Transverse colon (tissue), 4 donors: ENCODE measurements around the gene PVRIG.

Experiments
- EP300 ChIP-seq: sonication (generic); formaldehyde crosslinking; IDR thresholded peaks from one replicate; pipeline ENCODE4 v1.6.1; 2017; ENCODE audit warnings: antibody characterized with exemption, low read depth
- POLR2A ChIP-seq: fragments of 450-650 bp; IDR thresholded peaks from one replicate; pipeline ENCODE4 v1.6.1; 2016; ENCODE audit warnings: antibody characterized with exemption, mild to moderate bottlenecking, moderate library complexity
- POLR2AphosphoS5 ChIP-seq, 3 donors: sonication (generic); formaldehyde crosslinking; IDR thresholded peaks; one replicate each; pipeline ENCODE4 v1.6.1; 2016; ENCODE audit warnings: antibody characterized with exemption in 3 of 3
- TF ChIP-seq, protein P1 (sequence below), 5 experiments: fragments of 200-600 bp in 3 of 5; fragments of 450-650 bp in 2 of 5; sonication (generic) in 3 of 5; IDR thresholded peaks; 1 replicate in 2 of 5; 2 replicates in 3 of 5; pipeline ENCODE4 v1.5.1; 2016 to 2017; ENCODE audit warnings: antibody characterized with exemption in 5 of 5, inconsistent platforms in 3 of 5, mild to moderate bottlenecking in 2 of 5, moderate library complexity in 1 of 5

DNA sequence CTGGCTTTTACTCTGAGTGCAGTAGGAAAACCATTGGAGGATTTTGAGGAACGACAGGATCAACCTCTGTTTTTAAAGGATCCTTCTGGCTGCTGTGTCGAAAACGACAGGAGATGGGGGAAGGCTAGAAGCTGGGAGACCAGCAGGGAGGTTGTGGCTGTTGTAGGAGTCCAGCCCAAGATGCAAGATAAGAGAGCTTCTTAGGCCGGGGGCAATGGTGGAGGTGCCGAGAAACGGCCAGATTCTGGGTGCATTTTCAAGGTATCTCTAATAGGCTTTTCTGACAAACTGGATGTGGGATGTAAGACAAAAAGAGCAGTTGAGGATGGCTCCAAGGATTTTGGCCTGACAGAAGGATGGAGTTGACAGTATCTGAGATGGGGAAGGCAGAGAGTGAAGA, 10.3 kb upstream of the PVRIG start:
- TF ChIP-seq EP300 (no peak), POLR2AphosphoS5 (IDR thresholded peaks at IDR 0.05) (no peak), POLR2A (no peak)
- TF ChIP-seq, protein P1, sequence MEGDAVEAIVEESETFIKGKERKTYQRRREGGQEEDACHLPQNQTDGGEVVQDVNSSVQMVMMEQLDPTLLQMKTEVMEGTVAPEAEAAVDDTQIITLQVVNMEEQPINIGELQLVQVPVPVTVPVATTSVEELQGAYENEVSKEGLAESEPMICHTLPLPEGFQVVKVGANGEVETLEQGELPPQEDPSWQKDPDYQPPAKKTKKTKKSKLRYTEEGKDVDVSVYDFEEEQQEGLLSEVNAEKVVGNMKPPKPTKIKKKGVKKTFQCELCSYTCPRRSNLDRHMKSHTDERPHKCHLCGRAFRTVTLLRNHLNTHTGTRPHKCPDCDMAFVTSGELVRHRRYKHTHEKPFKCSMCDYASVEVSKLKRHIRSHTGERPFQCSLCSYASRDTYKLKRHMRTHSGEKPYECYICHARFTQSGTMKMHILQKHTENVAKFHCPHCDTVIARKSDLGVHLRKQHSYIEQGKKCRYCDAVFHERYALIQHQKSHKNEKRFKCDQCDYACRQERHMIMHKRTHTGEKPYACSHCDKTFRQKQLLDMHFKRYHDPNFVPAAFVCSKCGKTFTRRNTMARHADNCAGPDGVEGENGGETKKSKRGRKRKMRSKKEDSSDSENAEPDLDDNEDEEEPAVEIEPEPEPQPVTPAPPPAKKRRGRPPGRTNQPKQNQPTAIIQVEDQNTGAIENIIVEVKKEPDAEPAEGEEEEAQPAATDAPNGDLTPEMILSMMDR (IDR thresholded peaks at IDR 0.05): no peak
